HEK293 (cell line): ENCODE results near the gene CYBA.

Experiments
- CTCF ChIA-PET: fragments of 350-600 bp; formaldehyde crosslinking; extraction: SDS; loops from one replicate; lab custom pipeline; 2021; ENCODE audit warnings: antibody characterized with exemption; lab: Yijun Ruan, JAX
- POLR2A ChIA-PET: fragments of 300-600 bp; formaldehyde crosslinking; extraction: SDS; loops from one replicate; lab custom pipeline; 2020; ENCODE audit warnings: antibody characterized with exemption, inconsistent platforms; lab: Yijun Ruan, JAX
- H3K27ac ChIP-seq: fragments of 200-500 bp; sonication (Bioruptor generic); 2 replicates; pipeline ENCODE4 v1.5.1; 2014; ENCODE audit warnings: low read depth, low read length, control low read depth, inconsistent platforms; ENCODE audit errors: extremely low read depth
- H3K36me3 ChIP-seq, 2 experiments: fragments of 200-500 bp in 1 of 2; sonication (Bioruptor generic) in 1 of 2; 1 replicate in 1 of 2; 2 replicates in 1 of 2; pipeline ENCODE4 v1.5.1; 2014 to 2017; ENCODE audit warnings: inconsistent platforms in 2 of 2, low read length in 2 of 2; ENCODE audit not compliant: control insufficient read depth in 2 of 2, insufficient read depth in 1 of 2
- H3K4me1 ChIP-seq: fragments of 200-500 bp; sonication (Bioruptor generic); 2 replicates; pipeline ENCODE4 v1.5.1; 2014; ENCODE audit warnings: mild to moderate bottlenecking, low read length, inconsistent platforms; ENCODE audit not compliant: control insufficient read depth, insufficient read depth
- H3K4me3 ChIP-seq: 2 replicates; pipeline ENCODE4 v1.5.1; 2011; ENCODE audit warnings: low read depth, mild to moderate bottlenecking, control low read depth, low read length, moderate library complexity
- H3K9me3 ChIP-seq: fragments of 200-500 bp; sonication (Bioruptor generic); 2 replicates; pipeline ENCODE4 v1.5.1; 2014; ENCODE audit warnings: low read depth, low read length, inconsistent platforms; ENCODE audit not compliant: control insufficient read depth, insufficient read depth
- BCL11B ChIP-seq: fragments of 450-650 bp; formaldehyde crosslinking; IDR thresholded peaks from 2 replicates; pipeline ENCODE4 v1.5.1; 2016; ENCODE audit warnings: low read depth, missing biosample characterization, missing genetic modification characterization
- EGR2 ChIP-seq: fragments of 450-650 bp; formaldehyde crosslinking; IDR thresholded peaks from 2 replicates; pipeline ENCODE4 v1.5.1; 2016; ENCODE audit warnings: low read depth, missing biosample characterization, missing genetic modification characterization
- GFI1B ChIP-seq: fragments of 450-650 bp; formaldehyde crosslinking; IDR thresholded peaks from 2 replicates; pipeline ENCODE4 v1.5.1; 2016; ENCODE audit warnings: missing biosample characterization, missing genetic modification characterization
- GLIS2 ChIP-seq: fragments of 450-650 bp; formaldehyde crosslinking; IDR thresholded peaks from 2 replicates; pipeline ENCODE4 v1.5.1; 2016; ENCODE audit warnings: missing biosample characterization, missing genetic modification characterization
- MEIS1 ChIP-seq: sonication (generic); formaldehyde crosslinking; IDR thresholded peaks from 2 replicates; pipeline ENCODE4 v1.8.1; 2022; ENCODE audit warnings: missing genetic modification reagents, mild to moderate bottlenecking, borderline replicate concordance
- RBAK ChIP-seq: fragments of 450-650 bp; formaldehyde crosslinking; IDR thresholded peaks from 2 replicates; pipeline ENCODE4 v1.5.1; 2016; ENCODE audit warnings: missing biosample characterization, missing genetic modification characterization
- YY2 ChIP-seq: fragments of 450-650 bp; formaldehyde crosslinking; IDR thresholded peaks from 2 replicates; pipeline ENCODE4 v1.5.1; 2016; ENCODE audit warnings: missing biosample characterization, missing genetic modification characterization
- ZEB2 ChIP-seq: fragments of 450-650 bp; formaldehyde crosslinking; IDR thresholded peaks from 2 replicates; pipeline ENCODE4 v1.5.1; 2016; ENCODE audit warnings: missing biosample characterization, missing genetic modification characterization
- ZNF114 ChIP-seq: fragments of 450-650 bp; formaldehyde crosslinking; IDR thresholded peaks from 2 replicates; pipeline ENCODE4 v1.5.0; 2017; ENCODE audit warnings: missing biosample characterization, missing genetic modification characterization
- ZNF221 ChIP-seq: fragments of 450-650 bp; formaldehyde crosslinking; IDR thresholded peaks from 2 replicates; pipeline ENCODE4 v1.5.1; 2017; ENCODE audit warnings: missing biosample characterization, missing genetic modification characterization, borderline replicate concordance
- ZNF239 ChIP-seq: fragments of 450-650 bp; formaldehyde crosslinking; IDR thresholded peaks from 2 replicates; pipeline ENCODE4 v1.5.1; 2016; ENCODE audit warnings: missing biosample characterization, missing genetic modification characterization
- ZNF266 ChIP-seq: fragments of 450-650 bp; formaldehyde crosslinking; IDR thresholded peaks from 2 replicates; pipeline ENCODE4 v1.5.1; 2016; ENCODE audit warnings: missing biosample characterization, missing genetic modification characterization, low read depth
- ZNF302 ChIP-seq: fragments of 450-650 bp; formaldehyde crosslinking; IDR thresholded peaks from 2 replicates; pipeline ENCODE4 v1.5.1; 2016; ENCODE audit warnings: missing biosample characterization, missing genetic modification characterization, low read depth
- ZNF37A ChIP-seq: fragments of 450-650 bp; IDR thresholded peaks from 2 replicates; pipeline ENCODE4 v1.5.1; 2018; ENCODE audit warnings: missing biosample characterization, missing genetic modification characterization
- ZNF391 ChIP-seq: fragments of 450-650 bp; formaldehyde crosslinking; IDR thresholded peaks from 2 replicates; pipeline ENCODE4 v1.5.1; 2016; ENCODE audit warnings: low read depth, missing biosample characterization, missing genetic modification characterization, borderline replicate concordance
- ZNF530 ChIP-seq: fragments of 450-650 bp; formaldehyde crosslinking; IDR thresholded peaks from 2 replicates; pipeline ENCODE4 v1.5.1; 2016; ENCODE audit warnings: low read depth, missing biosample characterization, missing genetic modification characterization
- ZNF560 ChIP-seq: fragments of 450-650 bp; formaldehyde crosslinking; IDR thresholded peaks from 2 replicates; pipeline ENCODE4 v1.5.1; 2017; ENCODE audit warnings: missing biosample characterization, missing genetic modification characterization, borderline replicate concordance
- ZNF600 ChIP-seq: fragments of 450-650 bp; formaldehyde crosslinking; IDR thresholded peaks from 2 replicates; pipeline ENCODE4 v1.5.1; 2016; ENCODE audit warnings: missing biosample characterization, missing genetic modification characterization
- ZSCAN30 ChIP-seq: fragments of 450-650 bp; IDR thresholded peaks from 2 replicates; pipeline ENCODE4 v1.5.1; 2018; ENCODE audit warnings: missing biosample characterization, mild to moderate bottlenecking, missing genetic modification characterization, moderate library complexity
- TF ChIP-seq, protein P1 (sequence below): fragments of 450-650 bp; formaldehyde crosslinking; IDR thresholded peaks from 2 replicates; pipeline ENCODE4 v1.5.1; 2017; ENCODE audit warnings: missing biosample characterization, missing genetic modification characterization
- TF ChIP-seq, protein P2 (sequence below): fragments of 450-650 bp; formaldehyde crosslinking; IDR thresholded peaks from 2 replicates; pipeline ENCODE4 v1.5.1; 2016; ENCODE audit warnings: missing biosample characterization, missing genetic modification characterization
- TF ChIP-seq, protein P3 (sequence below): fragments of 450-650 bp; formaldehyde crosslinking; optimal IDR thresholded peaks from 2 replicates; pipeline ENCODE3; 2016; ENCODE audit warnings: missing biosample characterization, mild to moderate bottlenecking, missing genetic modification characterization
- TF ChIP-seq, protein P4 (sequence below): fragments of 450-650 bp; formaldehyde crosslinking; IDR thresholded peaks from 2 replicates; pipeline ENCODE4 v1.5.1; 2016; ENCODE audit warnings: missing biosample characterization, missing genetic modification characterization
- TF ChIP-seq, protein P5 (sequence below): fragments of 450-650 bp; formaldehyde crosslinking; IDR thresholded peaks from 2 replicates; pipeline ENCODE4 v1.5.1; 2016; ENCODE audit warnings: missing biosample characterization, missing genetic modification characterization
- TF ChIP-seq, protein P6 (sequence below): fragments of 450-650 bp; formaldehyde crosslinking; IDR thresholded peaks from 2 replicates; pipeline ENCODE4 v1.5.1; 2016; ENCODE audit warnings: missing biosample characterization, missing genetic modification characterization

Gene CYBA

DNA sequence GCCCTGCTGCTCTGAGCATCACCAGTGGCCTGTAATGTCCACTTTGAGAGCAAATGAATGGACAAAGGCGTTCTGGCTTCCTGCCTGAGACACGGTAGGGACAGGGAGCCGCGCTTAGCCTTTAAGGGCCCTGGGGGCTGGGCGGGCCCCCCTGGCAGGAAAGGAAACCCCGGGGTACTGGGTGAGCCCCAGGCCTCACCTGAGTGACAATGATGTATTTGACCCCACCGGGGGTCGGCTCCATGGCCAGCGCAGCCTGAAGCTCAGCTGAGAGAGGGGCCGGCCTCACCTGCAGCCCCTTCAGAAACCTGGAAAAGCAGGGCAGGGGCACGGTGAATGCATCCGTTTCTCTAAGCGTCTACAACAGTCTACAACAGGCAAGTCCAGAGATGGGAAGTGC lies 2.2 kb upstream of the CYBA start (continued):
- TF ChIP-seq, protein P1, sequence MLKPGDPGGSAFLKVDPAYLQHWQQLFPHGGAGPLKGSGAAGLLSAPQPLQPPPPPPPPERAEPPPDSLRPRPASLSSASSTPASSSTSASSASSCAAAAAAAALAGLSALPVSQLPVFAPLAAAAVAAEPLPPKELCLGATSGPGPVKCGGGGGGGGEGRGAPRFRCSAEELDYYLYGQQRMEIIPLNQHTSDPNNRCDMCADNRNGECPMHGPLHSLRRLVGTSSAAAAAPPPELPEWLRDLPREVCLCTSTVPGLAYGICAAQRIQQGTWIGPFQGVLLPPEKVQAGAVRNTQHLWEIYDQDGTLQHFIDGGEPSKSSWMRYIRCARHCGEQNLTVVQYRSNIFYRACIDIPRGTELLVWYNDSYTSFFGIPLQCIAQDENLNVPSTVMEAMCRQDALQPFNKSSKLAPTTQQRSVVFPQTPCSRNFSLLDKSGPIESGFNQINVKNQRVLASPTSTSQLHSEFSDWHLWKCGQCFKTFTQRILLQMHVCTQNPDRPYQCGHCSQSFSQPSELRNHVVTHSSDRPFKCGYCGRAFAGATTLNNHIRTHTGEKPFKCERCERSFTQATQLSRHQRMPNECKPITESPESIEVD (tag by site-specific recombination), result no peak
- TF ChIP-seq YY2, result no peak

DNA sequence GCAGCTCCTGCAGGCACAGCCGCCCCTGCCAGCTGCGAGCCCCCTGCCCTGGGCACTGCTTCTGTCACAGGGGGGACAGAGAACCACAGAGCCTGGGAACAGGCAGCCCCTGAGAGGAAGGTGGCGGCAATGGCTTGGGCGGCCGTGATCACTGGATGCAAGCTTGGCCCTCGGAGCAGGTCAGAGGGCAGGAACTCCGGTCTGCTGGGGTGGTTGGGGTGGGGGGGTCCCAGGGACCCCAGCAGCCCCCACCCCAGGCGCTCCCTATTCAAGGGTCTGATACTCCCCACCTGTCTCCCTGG lies 1.9 kb upstream of the CYBA start:
- H3K27ac ChIP-seq, result no peak overlapping the region
- POLR2A ChIA-PET, result no interaction called here
- no peaks in the 10 kb centered on the region for H3K9me3 ChIP-seq
- no peak overlapping the region for H3K4me3 ChIP-seq
- peaks cover 0 to 20% of the 10 kb centered on the region in 2 experiments; a peak in 2 of 3 replicates for H3K36me3 ChIP-seq
- TF ChIP-seq ZNF266 (tag by site-specific recombination) (no peak), ZNF221 (tag by site-specific recombination) (no peak), GFI1B (tag by site-specific recombination) (no peak), ZNF302 (tag by site-specific recombination) (no peak), MEIS1 (CRISPR knock-in tag) (no peak), ZNF600 (tag by site-specific recombination) (no peak), ZNF37A (tag by site-specific recombination) (no peak), ZNF239 (tag by site-specific recombination) (no peak), RBAK (no peak), ZNF391 (tag by site-specific recombination) (no peak)
- TF ChIP-seq, protein P2, sequence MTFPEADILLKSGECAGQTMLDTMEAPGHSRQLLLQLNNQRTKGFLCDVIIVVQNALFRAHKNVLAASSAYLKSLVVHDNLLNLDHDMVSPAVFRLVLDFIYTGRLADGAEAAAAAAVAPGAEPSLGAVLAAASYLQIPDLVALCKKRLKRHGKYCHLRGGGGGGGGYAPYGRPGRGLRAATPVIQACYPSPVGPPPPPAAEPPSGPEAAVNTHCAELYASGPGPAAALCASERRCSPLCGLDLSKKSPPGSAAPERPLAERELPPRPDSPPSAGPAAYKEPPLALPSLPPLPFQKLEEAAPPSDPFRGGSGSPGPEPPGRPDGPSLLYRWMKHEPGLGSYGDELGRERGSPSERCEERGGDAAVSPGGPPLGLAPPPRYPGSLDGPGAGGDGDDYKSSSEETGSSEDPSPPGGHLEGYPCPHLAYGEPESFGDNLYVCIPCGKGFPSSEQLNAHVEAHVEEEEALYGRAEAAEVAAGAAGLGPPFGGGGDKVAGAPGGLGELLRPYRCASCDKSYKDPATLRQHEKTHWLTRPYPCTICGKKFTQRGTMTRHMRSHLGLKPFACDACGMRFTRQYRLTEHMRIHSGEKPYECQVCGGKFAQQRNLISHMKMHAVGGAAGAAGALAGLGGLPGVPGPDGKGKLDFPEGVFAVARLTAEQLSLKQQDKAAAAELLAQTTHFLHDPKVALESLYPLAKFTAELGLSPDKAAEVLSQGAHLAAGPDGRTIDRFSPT (tag by site-specific recombination), result no peak
- TF ChIP-seq, protein P3, sequence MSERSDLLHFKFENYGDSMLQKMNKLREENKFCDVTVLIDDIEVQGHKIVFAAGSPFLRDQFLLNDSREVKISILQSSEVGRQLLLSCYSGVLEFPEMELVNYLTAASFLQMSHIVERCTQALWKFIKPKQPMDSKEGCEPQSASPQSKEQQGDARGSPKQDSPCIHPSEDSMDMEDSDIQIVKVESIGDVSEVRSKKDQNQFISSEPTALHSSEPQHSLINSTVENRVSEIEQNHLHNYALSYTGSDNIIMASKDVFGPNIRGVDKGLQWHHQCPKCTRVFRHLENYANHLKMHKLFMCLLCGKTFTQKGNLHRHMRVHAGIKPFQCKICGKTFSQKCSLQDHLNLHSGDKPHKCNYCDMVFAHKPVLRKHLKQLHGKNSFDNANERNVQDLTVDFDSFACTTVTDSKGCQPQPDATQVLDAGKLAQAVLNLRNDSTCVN (tag by site-specific recombination), result no peak
- TF ChIP-seq, protein P4, sequence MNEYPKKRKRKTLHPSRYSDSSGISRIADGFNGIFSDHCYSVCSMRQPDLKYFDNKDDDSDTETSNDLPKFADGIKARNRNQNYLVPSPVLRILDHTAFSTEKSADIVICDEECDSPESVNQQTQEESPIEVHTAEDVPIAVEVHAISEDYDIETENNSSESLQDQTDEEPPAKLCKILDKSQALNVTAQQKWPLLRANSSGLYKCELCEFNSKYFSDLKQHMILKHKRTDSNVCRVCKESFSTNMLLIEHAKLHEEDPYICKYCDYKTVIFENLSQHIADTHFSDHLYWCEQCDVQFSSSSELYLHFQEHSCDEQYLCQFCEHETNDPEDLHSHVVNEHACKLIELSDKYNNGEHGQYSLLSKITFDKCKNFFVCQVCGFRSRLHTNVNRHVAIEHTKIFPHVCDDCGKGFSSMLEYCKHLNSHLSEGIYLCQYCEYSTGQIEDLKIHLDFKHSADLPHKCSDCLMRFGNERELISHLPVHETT (tag by site-specific recombination), result no peak
- peaks cover 7% of the 10 kb centered on the region; the same call in 1 of the 2 replicates for H3K4me1 ChIP-seq
- CTCF ChIA-PET, result no interaction called here

DNA sequence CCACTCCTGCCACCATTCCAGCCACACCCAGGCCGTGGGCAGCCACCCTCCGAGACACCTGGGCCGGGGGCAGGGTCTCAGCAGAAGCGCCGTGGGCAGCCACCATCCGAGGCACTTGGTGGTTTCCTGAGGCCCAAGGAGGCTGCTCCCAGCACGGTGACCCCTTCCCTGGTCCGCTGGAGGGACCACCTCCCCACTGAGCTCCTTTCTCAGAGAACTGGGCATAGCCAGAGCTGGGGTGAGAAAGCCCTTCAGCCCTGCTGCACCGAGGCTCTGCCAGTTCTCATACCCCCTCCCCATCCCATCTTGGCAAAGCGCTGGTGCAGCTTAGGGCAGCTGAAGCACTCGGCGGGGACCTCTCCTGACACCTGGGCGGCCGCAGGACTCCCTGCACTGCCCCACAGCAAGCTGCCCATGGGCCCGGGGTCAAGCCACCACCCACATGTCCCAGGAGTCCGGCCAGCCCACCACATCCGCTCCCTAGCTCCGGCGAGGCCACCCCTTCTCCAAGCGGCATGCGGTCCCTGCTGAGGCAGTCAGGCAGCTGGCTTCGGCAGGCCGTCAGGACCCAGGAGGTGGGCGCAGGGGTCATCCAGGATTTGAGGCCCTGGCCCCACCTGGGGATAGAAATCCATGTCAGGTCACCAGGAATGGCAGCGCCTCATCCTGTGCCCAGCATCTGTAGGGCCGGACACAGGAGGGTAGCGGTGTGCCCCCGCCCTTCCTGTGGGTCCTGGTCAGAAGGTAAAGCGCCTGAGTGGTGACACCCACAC lies 1.3 kb upstream of the CYBA start:
- ChIA-PET POLR2A (no interaction called here), CTCF (no interaction called here)
- H3K9me3 ChIP-seq, result no peaks in the 10 kb centered on the region
- H3K4me1 ChIP-seq, result peaks cover 7% of the 10 kb centered on the region; the same call in 1 of the 2 replicates
- peaks cover 0 to 20% of the 10 kb centered on the region in 2 experiments; a peak in 2 of 3 replicates for H3K36me3 ChIP-seq
- H3K4me3 ChIP-seq, result no peak overlapping the region
- no peak overlapping the region for H3K27ac ChIP-seq
- no peak for TF ChIP-seq ZSCAN30 (tag by site-specific recombination)
- no peak for TF ChIP-seq ZEB2 (tag by site-specific recombination)
- no peak for TF ChIP-seq ZNF114 (tag by site-specific recombination)
- no peak for TF ChIP-seq ZNF530
- TF ChIP-seq, protein P5, sequence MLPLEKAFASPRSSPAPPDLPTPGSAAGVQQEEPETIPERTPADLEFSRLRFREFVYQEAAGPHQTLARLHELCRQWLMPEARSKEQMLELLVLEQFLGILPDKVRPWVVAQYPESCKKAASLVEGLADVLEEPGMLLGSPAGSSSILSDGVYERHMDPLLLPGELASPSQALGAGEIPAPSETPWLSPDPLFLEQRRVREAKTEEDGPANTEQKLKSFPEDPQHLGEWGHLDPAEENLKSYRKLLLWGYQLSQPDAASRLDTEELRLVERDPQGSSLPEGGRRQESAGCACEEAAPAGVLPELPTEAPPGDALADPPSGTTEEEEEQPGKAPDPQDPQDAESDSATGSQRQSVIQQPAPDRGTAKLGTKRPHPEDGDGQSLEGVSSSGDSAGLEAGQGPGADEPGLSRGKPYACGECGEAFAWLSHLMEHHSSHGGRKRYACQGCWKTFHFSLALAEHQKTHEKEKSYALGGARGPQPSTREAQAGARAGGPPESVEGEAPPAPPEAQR (tag by site-specific recombination), result no peak
- TF ChIP-seq, protein P6, sequence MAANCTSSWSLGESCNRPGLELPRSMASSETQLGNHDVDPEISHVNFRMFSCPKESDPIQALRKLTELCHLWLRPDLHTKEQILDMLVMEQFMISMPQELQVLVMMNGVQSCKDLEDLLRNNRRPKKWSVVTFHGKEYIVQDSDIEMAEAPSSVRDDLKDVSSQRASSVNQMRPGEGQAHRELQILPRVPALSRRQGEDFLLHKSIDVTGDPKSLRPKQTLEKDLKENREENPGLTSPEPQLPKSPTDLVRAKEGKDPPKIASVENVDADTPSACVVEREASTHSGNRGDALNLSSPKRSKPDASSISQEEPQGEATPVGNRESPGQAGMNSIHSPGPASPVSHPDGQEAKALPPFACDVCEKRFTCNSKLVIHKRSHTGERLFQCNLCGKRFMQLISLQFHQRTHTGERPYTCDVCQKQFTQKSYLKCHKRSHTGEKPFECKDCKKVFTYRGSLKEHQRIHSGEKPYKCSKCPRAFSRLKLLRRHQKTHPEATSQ (tag by site-specific recombination), result no peak
- TF ChIP-seq BCL11B (tag by site-specific recombination), result no peak
- no peak for TF ChIP-seq GLIS2 (tag by site-specific recombination)
- no peak for TF ChIP-seq ZNF560 (tag by site-specific recombination)
- peak; percentile 59; the same call in 1 of the 2 replicates for TF ChIP-seq EGR2
